Activated CD4-positive, alpha-beta T cell treated with anti-CD3 and anti-CD28 coated beads for 24 hours (primary cell): ENCODE measurements around the gene SKIC2.

Source experiments
- DNase-seq, 2 donors: peaks; one replicate each; pipeline ENCODE4 v3.0.0-alpha.2; 2020; ENCODE audit warnings: low read depth in 2 of 2

The SKIC2 gene

GRCh38 chr6:31945507-31946369 lies 13.2 kb upstream of the SKIC2 start, which contains the start of gene CFB:
TSS of gene CFB (plus strand) at chr6:31946095. CDS start at chr6:31946222, 127 bp downstream.
- no peak for DNase-seq

- DNase-seq, result no peak
These were observed 12.5 kb upstream of the SKIC2 start for GRCh38 chr6:31946370-31946885.

GRCh38 chr6:31947070-31947675 lies 11.8 kb upstream of the SKIC2 start:
- DNase-seq, result no peak

GRCh38 chr6:31947864-31948263 lies 11.1 kb upstream of the SKIC2 start:
- DNase-seq, result no peak

GRCh38 chr6:31948306-31948705 lies 10.7 kb upstream of the SKIC2 start:
- no peak for DNase-seq

- DNase-seq, result no peak
These were observed 10.1 kb upstream of the SKIC2 start for GRCh38 chr6:31948753-31949413.

- DNase-seq, result no peak
These were observed 8.9 kb upstream of the SKIC2 start for GRCh38 chr6:31949926-31950548.

GRCh38 chr6:31952140-31952805 lies 6.7 kb upstream of the SKIC2 start:
- no peak for DNase-seq

GRCh38 chr6:31952890-31953289 lies 6.1 kb upstream of the SKIC2 start:
- no peak for DNase-seq

- DNase-seq, result no peak
These were observed 4.5 kb upstream of the SKIC2 start for GRCh38 chr6:31954511-31954910.

GRCh38 chr6:31956796-31957195 lies 2.2 kb upstream of the SKIC2 start:
- no peak for DNase-seq

GRCh38 chr6:31958412-31958740 lies 599 bp upstream of the SKIC2 start:
- DNase-seq, result no peak

GRCh38 chr6:31961616-31962015 lies 2.6 kb downstream of the SKIC2 start:
- no peak for DNase-seq

- no peak for DNase-seq
These were observed 4.9 kb downstream of the SKIC2 start for GRCh38 chr6:31963921-31964320.

GRCh38 chr6:31965700-31966099 lies 6.7 kb downstream of the SKIC2 start:
- no peak for DNase-seq

- DNase-seq, result no peak
These were observed 7.5 kb downstream of the SKIC2 start for GRCh38 chr6:31966506-31966905.

- no peak for DNase-seq
These were observed 8.3 kb downstream of the SKIC2 start for GRCh38 chr6:31966997-31967925.

GRCh38 chr6:31967926-31968320 lies 8.9 kb downstream of the SKIC2 start:
- no peak for DNase-seq

- no peak for DNase-seq
These were observed 9.4 kb downstream of the SKIC2 start for GRCh38 chr6:31968326-31968725.
